Frontal cortex (tissue), 4 donors: ENCODE measurements around the gene LIPT1. TPM values are rescaled to one million over a fixed set of nuclear protein-coding genes. Genes with fewer than 3 reads are reported as not detected.
"Not testable (repeated sequence)": the region's sequence is repeated elsewhere in the genome, so short reads cannot be mapped to it uniquely, and the experiment has no call there.

Experiments used
- DNase-seq, 2 donors: peaks; one replicate each; pipeline ENCODE4 v3.0.0; 2012; ENCODE audit warnings: low spot score in 2 of 2
- FAIRE-seq: peaks from 2 replicates; lab custom pipeline; 2012; peaks lifted over from hg19 to GRCh38; lab: Jason Lieb, UNC
- total RNA-seq: library from RNA; depleted of rRNA; stranded (reverse); fragments of >200 nt; gene quantifications from one replicate; pipeline ENCODE4 v1.2.3, GENCODE V29; 2014
- donor health status: control.
- donor health status: control.
- donor health status: control.

The LIPT1 gene
- 9.8 TPM for total RNA-seq

- DNase-seq (peak; percentile 82 to 91), FAIRE-seq (no peak)
Observed at GRCh38 chr2:99154643-99155536, at the start of gene LIPT1, which contains the start of gene TSGA10. LIPT1 (plus strand) TSS chr2:99154967; CDS start chr2:99161958, 6,991 bp downstream. TSGA10 (minus strand) TSS chr2:99154942; CDS start chr2:99109439, 45,503 bp downstream.

- no peak for FAIRE-seq
- no peak for DNase-seq
Observed at GRCh38 chr2:99106913-99107312, 47.9 kb upstream of the LIPT1 start.

- FAIRE-seq (no peak), DNase-seq (no peak)
Observed at GRCh38 chr2:99111236-99111635, 43.5 kb upstream of the LIPT1 start.

- DNase-seq (no peak), FAIRE-seq (peak; percentile 64)
Observed at GRCh38 chr2:99111945-99112344, 42.8 kb upstream of the LIPT1 start.

GRCh38 chr2:99112617-99113016 is 42.1 kb upstream of the LIPT1 start:
- FAIRE-seq (no peak), DNase-seq (no peak)

- no peak for FAIRE-seq
Observed at GRCh38 chr2:99127981-99128380, 26.8 kb upstream of the LIPT1 start.

GRCh38 chr2:99135044-99135556 is 19.7 kb upstream of the LIPT1 start:
- not testable (repeated sequence) for DNase-seq, FAIRE-seq

More at GRCh38 chr2:99127981-99128380, 26.8 kb upstream of the LIPT1 start:
- DNase-seq = no peak

GRCh38 chr2:99139003-99139402 is 15.8 kb upstream of the LIPT1 start:
- FAIRE-seq = no peak
- DNase-seq = no peak

GRCh38 chr2:99140056-99140859 is 14.5 kb upstream of the LIPT1 start:
- DNase-seq (no peak), FAIRE-seq (no peak)

GRCh38 chr2:99140860-99141109 is 14.0 kb upstream of the LIPT1 start:
- FAIRE-seq = no peak
- DNase-seq = no peak

- DNase-seq (peak; percentile 85 to 86), FAIRE-seq (no peak)
Observed at GRCh38 chr2:99141110-99142108, 13.4 kb upstream of the LIPT1 start, which contains the start of gene C2orf15. C2orf15 (plus strand) TSS chr2:99141707; CDS start chr2:99150559, 8,852 bp downstream.

- FAIRE-seq (no peak), DNase-seq (no peak)
Observed at GRCh38 chr2:99150706-99151105, 4.1 kb upstream of the LIPT1 start.

- FAIRE-seq (no peak), DNase-seq (no peak)
Observed at GRCh38 chr2:99152199-99152895, 2.4 kb upstream of the LIPT1 start.

GRCh38 chr2:99153921-99154604 is 704 bp upstream of the LIPT1 start:
- no peak for FAIRE-seq
- DNase-seq = peak in 1 of 2 donors; percentile 38

- FAIRE-seq = no peak
- DNase-seq = no peak
Observed at GRCh38 chr2:99156891-99157290, 2.1 kb downstream of the LIPT1 start.

- no peak for FAIRE-seq
- DNase-seq = no peak
Observed at GRCh38 chr2:99158599-99158998, 3.8 kb downstream of the LIPT1 start.

GRCh38 chr2:99159594-99159993 is 4.8 kb downstream of the LIPT1 start:
- FAIRE-seq = no peak
- DNase-seq = no peak

GRCh38 chr2:99166218-99166617 is 11.5 kb downstream of the LIPT1 start:
- no peak for FAIRE-seq
- no peak for DNase-seq
